Measurements from ENCODE around the gene KLF2. TPM values are rescaled to one million over a fixed set of nuclear protein-coding genes. Genes with fewer than 3 reads are reported as not detected.
A peak's percentile ranks its signal among the peaks of the same experiment; 100 is the strongest.
"Not testable (repeated sequence)": the region's sequence is repeated elsewhere in the genome, so short reads cannot be mapped to it uniquely, and the experiment has no call there.

The KLF2 gene
- total RNA-seq, 4 donors from 2014 or later = 64.9 to 74.1 (median 68.5) TPM

- H3K9me3 ChIP-seq = no peaks in the 10 kb centered on the region
- no peaks in the 10 kb centered on the region for H3K36me3 ChIP-seq
- H3K27ac ChIP-seq (replicated peaks in 1 of 4) = peak overlapping the region; percentile 85 to 87 (median 86)
- no peak for DNase-seq (ENCODE audit: extremely low spot score)
- no peak overlapping the region for H3K4me3 ChIP-seq
- intact Hi-C loops (cut with DNase I) = loop anchor here (5.0 kb wide), 1 partner anchor 39 kb away; no protein-coding TSS in a partner anchor
- peaks cover 60 to 75% (median 63%) of the 10 kb centered on the region in 4 donors for H3K4me1 ChIP-seq
- no peak for TF ChIP-seq POLR2A (IDR thresholded peaks at IDR 0.05; ENCODE audit: low read depth)
- TF ChIP-seq POLR2AphosphoS5 (IDR thresholded peaks at IDR 0.05) = no peak
- TF ChIP-seq CTCF (IDR thresholded peaks at IDR 0.05) = no peak
- no peak for TF ChIP-seq EP300 (IDR thresholded peaks at IDR 0.05)
- 90% methylated on average over 7 of the region's 7 CpGs for WGBS
- H3K27me3 ChIP-seq = no peaks in the 10 kb centered on the region
Measured at GRCh38 chr19:16343156-16343555, 18.5 kb downstream of the KLF2 start.

- no peak for DNase-seq (ENCODE audit: extremely low spot score)
- Histone ChIP-seq H3K4me3 (no peak overlapping the region), H3K27me3 (no peaks in the 10 kb centered on the region), H3K36me3 (no peaks in the 10 kb centered on the region), H3K9me3 (no peaks in the 10 kb centered on the region), H3K4me1 (peaks cover 47 to 56% (median 49%) of the 10 kb centered on the region in 4 donors), H3K27ac (replicated peaks in 1 of 4) (peak overlapping the region; percentile 55 to 86 (median 74))
- intact Hi-C loops (cut with DNase I) = no loop called here
- no peak for TF ChIP-seq CTCF (IDR thresholded peaks at IDR 0.05)
- TF ChIP-seq POLR2AphosphoS5 (IDR thresholded peaks at IDR 0.05) = peak; percentile 33 to 61
- WGBS = 68% methylated on average over 4 of the region's 4 CpGs
Measured at GRCh38 chr19:16345457-16345856, 20.8 kb downstream of the KLF2 start.

GRCh38 chr19:16347099-16347498 lies 22.5 kb downstream of the KLF2 start:
- H3K27ac ChIP-seq (replicated peaks in 1 of 4) = peak overlapping the region; percentile 55 to 86 (median 74)
- H3K27me3 ChIP-seq; H3K9me3 ChIP-seq; H3K4me3 ChIP-seq; DNase-seq (ENCODE audit: extremely low spot score); H3K36me3 ChIP-seq; intact Hi-C loops (cut with DNase I): not testable (repeated sequence)
- WGBS = 88% methylated on average over 4 of the region's 4 CpGs
- H3K4me1 ChIP-seq = peaks cover 37 to 40% (median 39%) of the 10 kb centered on the region in 4 donors

- no peak for DNase-seq (ENCODE audit: extremely low spot score)
- H3K27me3 ChIP-seq = no peaks in the 10 kb centered on the region
- WGBS = 61% methylated on average over 6 of the region's 6 CpGs
- no peaks in the 10 kb centered on the region for H3K36me3 ChIP-seq
- H3K27ac ChIP-seq (replicated peaks in 1 of 4) = peak overlapping the region; percentile 55 to 86 (median 74)
- no peaks in the 10 kb centered on the region for H3K9me3 ChIP-seq
- H3K4me1 ChIP-seq = peaks cover 30 to 34% (median 33%) of the 10 kb centered on the region in 4 donors
- H3K4me3 ChIP-seq = no peak overlapping the region
- TF ChIP-seq CTCF (IDR thresholded peaks at IDR 0.05) (no peak), EP300 (IDR thresholded peaks at IDR 0.05) (no peak), POLR2A (IDR thresholded peaks at IDR 0.05; ENCODE audit: low read depth) (no peak), POLR2AphosphoS5 (IDR thresholded peaks at IDR 0.05) (no peak)
- intact Hi-C loops (cut with DNase I) = no loop called here
Measured at GRCh38 chr19:16347706-16348105, 23.1 kb downstream of the KLF2 start.

GRCh38 chr19:16349551-16350152 lies 25.0 kb downstream of the KLF2 start:
- no peaks in the 10 kb centered on the region for H3K9me3 ChIP-seq
- peaks cover 23 to 27% (median 24%) of the 10 kb centered on the region in 4 donors for H3K4me1 ChIP-seq
- 86% methylated on average over 13 of the region's 13 CpGs for WGBS
- H3K4me3 ChIP-seq = no peak overlapping the region
- no peaks in the 10 kb centered on the region for H3K27me3 ChIP-seq
- DNase-seq (ENCODE audit: extremely low spot score) = no peak
- peak overlapping the region in 3 of 4 donors; percentile 13 to 86 (median 36) for H3K27ac ChIP-seq (replicated peaks in 1 of 4)
- peaks cover 0 to 12% (median 4%) of the 10 kb centered on the region in 4 donors for H3K36me3 ChIP-seq
- TF ChIP-seq CTCF (IDR thresholded peaks at IDR 0.05) = no peak
- no peak for TF ChIP-seq POLR2A (IDR thresholded peaks at IDR 0.05; ENCODE audit: low read depth)
- peak in 1 of 2 donors; percentile 12 for TF ChIP-seq POLR2AphosphoS5 (IDR thresholded peaks at IDR 0.05)
- TF ChIP-seq EP300 (IDR thresholded peaks at IDR 0.05) = no peak
- intact Hi-C loops (cut with DNase I) = no loop called here
